Measurements from ENCODE around the gene PICK1.

The PICK1 gene

DNA sequence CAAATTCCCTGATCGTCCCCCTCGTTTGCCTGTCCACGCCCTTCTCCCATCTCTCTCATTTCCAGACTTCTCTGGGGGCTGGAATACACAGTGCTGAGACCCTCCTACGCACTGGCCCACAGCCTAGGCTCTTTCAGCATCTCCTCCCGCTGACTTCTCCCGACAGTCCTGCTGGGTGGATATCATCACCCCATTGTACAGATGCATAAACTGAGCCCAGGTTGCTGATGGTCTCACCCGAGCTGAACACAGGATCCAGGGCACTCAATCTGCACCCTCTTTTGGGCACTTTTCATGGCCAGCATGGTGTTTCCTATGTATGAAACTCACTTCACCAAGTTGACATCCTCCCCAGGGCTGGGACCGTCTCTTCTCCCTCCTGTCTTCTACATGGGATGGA, 31.7 kb upstream of the PICK1 start:
- no peak for DNase-seq (ENCODE audit: low read depth)
- TF ChIP-seq MYC (IDR thresholded peaks at IDR 0.05; ENCODE audit: low read depth, low read length) (no peak), POLR2A (IDR thresholded peaks at IDR 0.05; ENCODE audit: extremely low read depth, insufficient read length) (no peak)
- TF ChIP-seq, protein P1, sequence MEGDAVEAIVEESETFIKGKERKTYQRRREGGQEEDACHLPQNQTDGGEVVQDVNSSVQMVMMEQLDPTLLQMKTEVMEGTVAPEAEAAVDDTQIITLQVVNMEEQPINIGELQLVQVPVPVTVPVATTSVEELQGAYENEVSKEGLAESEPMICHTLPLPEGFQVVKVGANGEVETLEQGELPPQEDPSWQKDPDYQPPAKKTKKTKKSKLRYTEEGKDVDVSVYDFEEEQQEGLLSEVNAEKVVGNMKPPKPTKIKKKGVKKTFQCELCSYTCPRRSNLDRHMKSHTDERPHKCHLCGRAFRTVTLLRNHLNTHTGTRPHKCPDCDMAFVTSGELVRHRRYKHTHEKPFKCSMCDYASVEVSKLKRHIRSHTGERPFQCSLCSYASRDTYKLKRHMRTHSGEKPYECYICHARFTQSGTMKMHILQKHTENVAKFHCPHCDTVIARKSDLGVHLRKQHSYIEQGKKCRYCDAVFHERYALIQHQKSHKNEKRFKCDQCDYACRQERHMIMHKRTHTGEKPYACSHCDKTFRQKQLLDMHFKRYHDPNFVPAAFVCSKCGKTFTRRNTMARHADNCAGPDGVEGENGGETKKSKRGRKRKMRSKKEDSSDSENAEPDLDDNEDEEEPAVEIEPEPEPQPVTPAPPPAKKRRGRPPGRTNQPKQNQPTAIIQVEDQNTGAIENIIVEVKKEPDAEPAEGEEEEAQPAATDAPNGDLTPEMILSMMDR (IDR thresholded peaks at IDR 0.05; ENCODE audit: low read depth, low read length) = no peak
- TF ChIP-seq, protein P2, sequence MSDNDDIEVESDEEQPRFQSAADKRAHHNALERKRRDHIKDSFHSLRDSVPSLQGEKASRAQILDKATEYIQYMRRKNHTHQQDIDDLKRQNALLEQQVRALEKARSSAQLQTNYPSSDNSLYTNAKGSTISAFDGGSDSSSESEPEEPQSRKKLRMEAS (IDR thresholded peaks at IDR 0.05; ENCODE audit: low read depth, low read length) = no peak
- H3K4me3 ChIP-seq (ENCODE audit: low read depth, low read length) = no peak overlapping the region

DNA sequence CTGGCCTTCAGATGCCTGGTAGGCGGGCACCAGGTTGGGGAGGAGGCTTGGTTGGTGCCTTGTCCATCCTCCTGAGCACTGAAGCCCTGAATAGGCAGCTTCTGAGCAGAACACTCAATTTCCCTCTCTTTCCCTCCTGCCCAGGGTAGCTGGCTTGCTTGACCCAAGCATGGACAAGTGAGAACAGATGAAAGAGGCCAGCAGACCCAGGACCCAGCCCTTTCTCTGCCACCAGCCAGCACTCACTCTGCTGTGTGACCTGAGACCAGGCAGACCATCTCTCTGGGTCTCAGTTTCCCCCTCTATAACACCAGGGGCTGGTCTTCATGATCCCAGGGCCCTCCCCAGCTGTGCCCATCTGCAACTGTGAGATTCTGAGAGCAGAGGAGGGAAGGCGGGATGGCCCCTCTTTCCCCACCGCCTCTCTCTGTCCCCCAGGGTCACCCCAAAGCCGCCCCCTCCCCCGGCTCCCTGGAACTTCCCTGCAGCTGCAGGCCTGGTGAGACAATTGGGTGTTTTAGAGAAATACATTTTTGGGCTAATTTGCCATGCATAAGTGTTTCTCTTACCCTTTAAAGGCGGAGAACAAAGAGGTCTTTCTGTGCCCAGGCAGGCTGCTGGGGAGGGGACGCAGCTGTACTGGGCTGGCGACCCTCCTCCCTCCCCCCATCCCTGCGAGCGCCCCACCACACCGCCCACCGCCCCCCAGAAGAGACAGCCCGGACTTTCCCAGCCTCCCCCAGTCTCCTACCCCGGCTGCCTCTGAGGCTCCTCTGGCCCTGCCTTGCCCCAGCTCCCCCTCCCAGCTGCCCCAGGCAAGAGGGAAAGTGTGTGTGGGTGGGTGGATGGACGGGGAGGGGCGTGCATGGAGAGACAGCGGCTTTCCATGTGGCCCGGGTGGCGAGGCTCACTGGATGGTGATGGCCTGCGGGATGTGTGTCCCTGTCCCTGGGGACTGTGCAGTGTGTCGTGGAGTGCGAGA, 30.8 kb upstream of the PICK1 start:
- no peak for TF ChIP-seq POLR2A (IDR thresholded peaks at IDR 0.05; ENCODE audit: extremely low read depth, insufficient read length)
- TF ChIP-seq, protein P1 (IDR thresholded peaks at IDR 0.05; ENCODE audit: low read depth, low read length) = no peak
- no peak for DNase-seq (ENCODE audit: low read depth)
- no peak overlapping the region for H3K4me3 ChIP-seq (ENCODE audit: low read depth, low read length)

DNA sequence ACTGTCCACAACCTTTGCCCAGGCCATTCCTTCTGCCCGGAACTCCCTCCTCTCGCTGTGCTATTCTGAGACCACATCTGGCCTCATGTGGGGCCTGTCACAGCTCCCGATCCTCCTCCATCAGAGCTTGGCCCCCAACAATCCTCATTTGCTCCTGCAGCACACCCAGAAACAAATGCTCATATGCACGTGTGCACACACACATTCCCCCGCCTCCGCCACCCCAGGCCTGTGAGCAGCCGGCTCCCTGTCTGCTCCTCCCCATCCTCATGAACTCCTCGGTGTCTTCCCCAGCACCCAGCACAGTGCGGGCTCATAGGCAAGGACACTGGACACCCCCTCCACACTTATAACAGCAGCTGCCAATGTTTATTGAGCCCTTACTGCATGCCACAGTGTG, 29.7 kb upstream of the PICK1 start:
- H3K4me3 ChIP-seq (ENCODE audit: low read depth, low read length) = no peak overlapping the region
- DNase-seq (ENCODE audit: low read depth) = no peak
- TF ChIP-seq, protein P1 (IDR thresholded peaks at IDR 0.05; ENCODE audit: low read depth, low read length) = no peak

DNA sequence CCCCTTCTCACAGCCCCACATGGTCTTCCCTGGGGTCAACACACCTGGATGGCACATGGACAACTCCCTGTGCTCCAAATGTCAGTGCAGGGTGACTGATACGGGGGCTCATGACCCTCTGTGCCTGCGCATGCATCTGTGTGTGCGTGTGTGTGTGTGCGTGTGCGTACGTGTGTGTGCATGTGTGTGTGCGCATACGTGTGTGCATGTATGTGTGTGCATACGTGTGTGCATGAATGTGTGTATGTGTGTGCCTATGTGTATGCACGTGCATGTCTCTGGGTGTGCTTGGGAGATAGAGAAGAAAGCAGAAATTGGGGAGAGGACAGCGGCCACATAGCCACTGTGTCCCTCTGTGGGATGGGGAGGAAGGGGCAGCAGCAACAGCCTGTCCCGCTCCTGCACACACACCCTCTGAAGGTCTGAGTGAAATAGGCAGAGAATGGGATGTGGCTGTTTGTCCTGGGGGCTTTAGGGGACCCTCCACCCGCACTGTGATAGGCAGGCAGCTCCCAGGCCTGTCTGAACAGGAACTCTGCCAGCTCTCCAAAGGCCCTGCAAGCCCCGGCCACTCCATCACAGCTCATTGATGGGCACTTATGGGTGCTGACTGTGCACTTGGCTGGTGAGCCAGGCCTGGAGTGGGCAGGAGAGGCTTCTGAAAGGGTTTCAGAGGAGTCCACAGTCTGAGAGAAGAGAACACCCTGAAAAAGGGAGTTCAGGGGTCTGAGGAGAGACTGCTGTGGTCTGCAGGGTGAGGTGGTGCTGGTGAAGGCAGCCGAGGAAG, 28.7 kb upstream of the PICK1 start:
- no peak overlapping the region for H3K4me3 ChIP-seq (ENCODE audit: low read depth, low read length)
- TF ChIP-seq MYC (IDR thresholded peaks at IDR 0.05; ENCODE audit: low read depth, low read length) = no peak
- TF ChIP-seq, protein P2 (IDR thresholded peaks at IDR 0.05; ENCODE audit: low read depth, low read length) = no peak
- TF ChIP-seq, protein P1 (IDR thresholded peaks at IDR 0.05; ENCODE audit: low read depth, low read length) = no peak
- TF ChIP-seq POLR2A (IDR thresholded peaks at IDR 0.05; ENCODE audit: extremely low read depth, insufficient read length) = no peak
- DNase-seq (ENCODE audit: low read depth) = no peak

DNA sequence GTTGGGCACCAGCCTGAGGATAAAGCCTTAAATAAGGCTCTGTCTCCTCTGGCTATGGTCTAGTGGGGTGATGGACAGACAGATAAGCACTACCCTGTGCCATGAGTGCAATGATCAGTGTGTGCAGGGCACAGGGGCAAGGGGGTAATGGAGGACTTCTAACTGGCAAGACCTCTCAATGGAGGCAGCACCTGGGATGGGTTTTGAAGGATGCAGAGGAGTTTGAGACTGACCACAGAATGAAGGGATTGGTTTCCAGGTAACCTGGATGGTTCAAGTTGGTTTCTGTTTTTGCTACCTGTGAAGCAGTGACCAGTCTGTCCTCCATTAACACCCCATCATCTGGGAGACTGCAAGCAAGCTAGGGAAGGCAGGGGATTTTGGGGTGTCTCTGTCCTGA, 27.8 kb upstream of the PICK1 start:
- H3K4me3 ChIP-seq (ENCODE audit: low read depth, low read length) = no peak overlapping the region
- DNase-seq (ENCODE audit: low read depth) = no peak
- no peak for TF ChIP-seq MYC (IDR thresholded peaks at IDR 0.05; ENCODE audit: low read depth, low read length)
- TF ChIP-seq, protein P2 (IDR thresholded peaks at IDR 0.05; ENCODE audit: low read depth, low read length) = no peak
- TF ChIP-seq, protein P1 (IDR thresholded peaks at IDR 0.05; ENCODE audit: low read depth, low read length) = no peak
- TF ChIP-seq POLR2A (IDR thresholded peaks at IDR 0.05; ENCODE audit: extremely low read depth, insufficient read length) = no peak

Data from NB4 (cell line).